ENCODE measurements around the gene CREBBP. TPM values are rescaled to one million over a fixed set of nuclear protein-coding genes. Genes with fewer than 3 reads are reported as not detected.

The CREBBP gene
- total RNA-seq, 4 donors from 2014 or later = 67.1 to 106 (median 91.0) TPM

- TF ChIP-seq EP300 (IDR thresholded peaks at IDR 0.05) (no peak), POLR2A (IDR thresholded peaks at IDR 0.05) (no peak), CTCF (IDR thresholded peaks at IDR 0.05) (no peak)
- Histone ChIP-seq H3K4me3 (no peak overlapping the region), H3K27me3 (no peaks in the 10 kb centered on the region), H3K36me3 (no peaks in the 10 kb centered on the region), H3K9me3 (no peaks in the 10 kb centered on the region), H3K27ac (no peak overlapping the region), H3K4me1 (peaks cover 0 to 99% (median 71%) of the 10 kb centered on the region in 4 donors)
- WGBS, 2 donors = 40 to 46% methylated on average over 5 of the region's 5 CpGs
- no peak for DNase-seq (ENCODE audit: low spot score in 2 of 2)
Observed at GRCh38 chr16:3863587-3863986, 16.9 kb downstream of the CREBBP start.

- DNase-seq (ENCODE audit: low spot score in 2 of 2) = no peak
- 42 to 46% methylated on average over 12 of the region's 12 CpGs for WGBS, 2 donors
- H3K27me3 ChIP-seq = no peaks in the 10 kb centered on the region
- no peak overlapping the region for H3K4me3 ChIP-seq
- H3K27ac ChIP-seq = no peak overlapping the region
- no peak for TF ChIP-seq POLR2A (IDR thresholded peaks at IDR 0.05)
- no peak for TF ChIP-seq CTCF (IDR thresholded peaks at IDR 0.05)
- no peak for TF ChIP-seq EP300 (IDR thresholded peaks at IDR 0.05)
- H3K4me1 ChIP-seq = peaks cover 3 to 99% (median 77%) of the 10 kb centered on the region in 4 donors
- no peaks in the 10 kb centered on the region for H3K9me3 ChIP-seq
- H3K36me3 ChIP-seq = no peaks in the 10 kb centered on the region
Observed at GRCh38 chr16:3861808-3862451, 18.6 kb downstream of the CREBBP start.

GRCh38 chr16:3859889-3860288 lies 20.6 kb downstream of the CREBBP start:
- DNase-seq (ENCODE audit: low spot score in 2 of 2) = no peak
- 90 to 94% methylated on average over 7 of the region's 7 CpGs for WGBS, 2 donors
- peaks cover 3 to 99% (median 79%) of the 10 kb centered on the region in 4 donors for H3K4me1 ChIP-seq
- H3K27me3 ChIP-seq = no peaks in the 10 kb centered on the region
- H3K9me3 ChIP-seq = no peaks in the 10 kb centered on the region
- TF ChIP-seq POLR2A (IDR thresholded peaks at IDR 0.05) (no peak), EP300 (IDR thresholded peaks at IDR 0.05) (no peak), CTCF (IDR thresholded peaks at IDR 0.05) (no peak)
- H3K27ac ChIP-seq = no peak overlapping the region
- no peak overlapping the region for H3K4me3 ChIP-seq
- H3K36me3 ChIP-seq = no peaks in the 10 kb centered on the region

GRCh38 chr16:3858801-3859200 lies 21.7 kb downstream of the CREBBP start:
- peaks cover 3 to 99% (median 69%) of the 10 kb centered on the region in 4 donors for H3K4me1 ChIP-seq
- TF ChIP-seq CTCF (IDR thresholded peaks at IDR 0.05) (no peak), EP300 (IDR thresholded peaks at IDR 0.05) (no peak), POLR2A (IDR thresholded peaks at IDR 0.05) (no peak)
- H3K27ac ChIP-seq = peak overlapping the region in 1 of 4 donors; percentile 4
- DNase-seq (ENCODE audit: low spot score in 2 of 2) = no peak
- H3K9me3 ChIP-seq = no peaks in the 10 kb centered on the region
- H3K4me3 ChIP-seq = no peak overlapping the region
- no peaks in the 10 kb centered on the region for H3K27me3 ChIP-seq
- H3K36me3 ChIP-seq = peaks cover 0 to 5% (median 0%) of the 10 kb centered on the region in 3 donors

GRCh38 chr16:3857189-3858043 lies 23.1 kb downstream of the CREBBP start:
- peak in 1 of 2 donors; percentile 74 for DNase-seq (ENCODE audit: low spot score in 2 of 2)
- TF ChIP-seq EP300 (IDR thresholded peaks at IDR 0.05) (peak in 1 of 2 donors; percentile 91), CTCF (IDR thresholded peaks at IDR 0.05) (no peak)
- H3K36me3 ChIP-seq = peaks cover 0 to 8% (median 0%) of the 10 kb centered on the region in 3 donors
- no peaks in the 10 kb centered on the region for H3K9me3 ChIP-seq
- peak overlapping the region in 3 of 4 donors; percentile 16 to 65 (median 38) for H3K27ac ChIP-seq
- no peak overlapping the region for H3K4me3 ChIP-seq
- no peaks in the 10 kb centered on the region for H3K27me3 ChIP-seq
- WGBS, 2 donors = 48 to 49% methylated on average over 12 of the region's 12 CpGs
- H3K4me1 ChIP-seq = peaks cover 3 to 85% (median 58%) of the 10 kb centered on the region in 4 donors
